Measurements from ENCODE around the gene SLC47A2. TPM values are rescaled to one million over a fixed set of nuclear protein-coding genes. Genes with fewer than 3 reads are reported as not detected.

The SLC47A2 gene
- polyA plus RNA-seq, 1 donor from 2014 or later, result not detected

- no peaks in the 10 kb centered on the region for H3K27me3 ChIP-seq (ENCODE audit: insufficient read depth, low read depth, low read length)
Measured at GRCh38 chr17:19641687-19642372, 74.6 kb downstream of the SLC47A2 start.

GRCh38 chr17:19631905-19632304 is 84.5 kb downstream of the SLC47A2 start:
- no peaks in the 10 kb centered on the region for H3K27me3 ChIP-seq (ENCODE audit: insufficient read depth, low read depth, low read length)
- H3K79me2 ChIP-seq (replicated peaks; ENCODE audit: insufficient read depth, low read length), result no peaks in the 10 kb centered on the region
- no peaks in the 10 kb centered on the region for H3K36me3 ChIP-seq (ENCODE audit: insufficient read depth, low read length)
- no peaks in the 10 kb centered on the region for H3F3A ChIP-seq (ENCODE audit: insufficient read depth, low read length, poor library complexity, severe bottlenecking)
- H4K20me1 ChIP-seq (ENCODE audit: insufficient read depth), result no peaks in the 10 kb centered on the region
- no peak overlapping the region for H2AFZ ChIP-seq (ENCODE audit: low read depth, low read length)
- H3K27ac ChIP-seq (ENCODE audit: low read length), result no peak overlapping the region
- H3K4me3 ChIP-seq (ENCODE audit: low read length), result no peak overlapping the region
- no peak overlapping the region for H3K4me2 ChIP-seq (ENCODE audit: low read length)
- H3K9me2 ChIP-seq (ENCODE audit: insufficient read depth, low read length), result no peaks in the 10 kb centered on the region
- TF ChIP-seq TAF1 (IDR thresholded peaks at IDR 0.05; ENCODE audit: low read depth) (no peak), CTCF (IDR thresholded peaks at IDR 0.05; ENCODE audit: poor library complexity, severe bottlenecking) (no peak), SMC3 (conservative IDR thresholded peaks at IDR 0.05; ENCODE audit: poor library complexity) (no peak), REST (IDR thresholded peaks at IDR 0.05; ENCODE audit: borderline replicate concordance) (no peak), POLR2AphosphoS5 (IDR thresholded peaks at IDR 0.05) (no peak)
- H3K9ac ChIP-seq (ENCODE audit: low read length), result no peak overlapping the region
- H3K9me3 ChIP-seq (ENCODE audit: low read length), result peaks cover 3% of the 10 kb centered on the region

More at GRCh38 chr17:19641687-19642372, 74.6 kb downstream of the SLC47A2 start:
- no peaks in the 10 kb centered on the region for H3K36me3 ChIP-seq (ENCODE audit: insufficient read depth, low read length)
- no peaks in the 10 kb centered on the region for H3K9me3 ChIP-seq (ENCODE audit: low read length)
- H4K20me1 ChIP-seq (ENCODE audit: insufficient read depth), result no peaks in the 10 kb centered on the region
- no peaks in the 10 kb centered on the region for H3K9me2 ChIP-seq (ENCODE audit: insufficient read depth, low read length)
- H3K79me2 ChIP-seq (replicated peaks; ENCODE audit: insufficient read depth, low read length), result no peaks in the 10 kb centered on the region
- no peak overlapping the region for H2AFZ ChIP-seq (ENCODE audit: low read depth, low read length)
- H3F3A ChIP-seq (ENCODE audit: insufficient read depth, low read length, poor library complexity, severe bottlenecking), result no peaks in the 10 kb centered on the region
- H3K4me2 ChIP-seq (ENCODE audit: low read length), result no peak overlapping the region
- TF ChIP-seq TAF1 (IDR thresholded peaks at IDR 0.05; ENCODE audit: low read depth) (no peak), POLR2AphosphoS5 (IDR thresholded peaks at IDR 0.05) (no peak), RAD21 (conservative IDR thresholded peaks at IDR 0.05) (no peak), REST (IDR thresholded peaks at IDR 0.05; ENCODE audit: borderline replicate concordance) (no peak), EZH2 (IDR thresholded peaks at IDR 0.05; ENCODE audit: borderline replicate concordance, insufficient read depth, low read length, poor library complexity, severe bottlenecking) (no peak)
- H3K27ac ChIP-seq (ENCODE audit: low read length), result no peak overlapping the region
- H3K9ac ChIP-seq (ENCODE audit: low read length), result no peak overlapping the region
- H3K4me3 ChIP-seq (ENCODE audit: low read length), result no peak overlapping the region
